ENCODE data around the gene CNGB1.

GRCh38 chr16:57882792-57883191, 88.1 kb downstream of the CNGB1 start:
- TF ChIP-seq PHF8 (IDR thresholded peaks at IDR 0.05; ENCODE audit: borderline replicate concordance, low read depth) (no peak), CTCF (IDR thresholded peaks at IDR 0.05) (no peak), RAD21 (conservative IDR thresholded peaks at IDR 0.05 in 1 of 2, IDR thresholded peaks at IDR 0.05 in 1 of 2) (no peak), PBX3 (IDR thresholded peaks at IDR 0.05) (no peak), POLR2A (IDR thresholded peaks at IDR 0.05; ENCODE audit: low read length) (no peak), ELK1 (IDR thresholded peaks at IDR 0.05; ENCODE audit: low read depth, low read length) (no peak), MAX (IDR thresholded peaks at IDR 0.05) (no peak), EHF (CRISPR knock-in tag; IDR thresholded peaks at IDR 0.05) (no peak), HDAC2 (IDR thresholded peaks at IDR 0.05) (no peak)
